ENCODE results near the gene PPARD. TPM values are rescaled to one million over a fixed set of nuclear protein-coding genes. Genes with fewer than 3 reads are reported as not detected.
"Not testable (repeated sequence)": the region's sequence is repeated elsewhere in the genome, so short reads cannot be mapped to it uniquely, and the experiment has no call there.

The PPARD gene
- total and polyA plus RNA-seq, 12 donors = 12.9 to 21.0 (median 13.9) TPM

DNA sequence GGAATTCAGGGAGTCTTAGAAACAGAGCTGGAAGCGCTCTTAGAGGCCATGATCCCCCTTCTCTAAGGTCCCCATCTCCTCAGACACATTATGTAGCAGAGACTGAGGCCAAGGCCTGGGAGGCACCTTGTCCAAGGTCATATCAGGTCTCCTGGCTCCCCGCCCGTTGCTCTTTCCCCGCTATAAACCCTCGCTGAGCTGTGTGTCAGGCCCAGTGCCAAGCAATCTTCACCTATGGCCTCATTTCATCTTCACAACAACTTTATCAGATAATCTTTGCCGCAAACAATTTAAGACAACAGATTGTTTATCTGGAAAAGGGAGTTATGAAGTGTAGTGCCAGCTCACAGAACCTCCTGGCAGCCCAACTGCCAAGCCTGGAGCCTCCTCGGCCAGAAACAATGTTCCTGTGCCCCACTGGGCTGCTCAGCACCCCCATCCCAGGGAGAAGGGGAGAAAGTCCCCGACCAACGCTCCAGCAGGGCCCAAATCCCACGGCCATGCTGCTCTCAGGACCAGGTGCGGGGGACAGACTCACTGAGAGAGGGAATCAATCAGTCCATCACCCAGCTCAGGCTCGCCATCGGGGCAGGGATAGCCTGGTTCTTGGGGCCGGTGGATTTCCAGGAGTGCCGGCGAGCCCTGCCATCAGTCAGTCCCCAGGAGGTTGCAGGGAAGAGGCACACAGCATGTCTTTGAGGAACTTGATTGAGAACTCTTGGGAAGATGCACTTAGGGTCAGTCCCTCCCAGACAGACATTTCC, 92.9 kb downstream of the PPARD start:
- H3K4me1 ChIP-seq = peaks cover 0 to 8% (median 7%) of the 10 kb centered on the region in 9 donors
- WGBS, 2 donors = 64% methylated on average over 16 of the region's 16 CpGs
- H3K27ac ChIP-seq = peak overlapping the region in 1 of 10 donors; percentile 17
- H3K9me3 ChIP-seq = peaks cover 0 to 4% (median 0%) of the 10 kb centered on the region in 11 donors
- no peak overlapping the region for H3K4me3 ChIP-seq
- no peaks in the 10 kb centered on the region for H3K27me3 ChIP-seq
- peak in 7 of 8 donors; percentile 36 to 74 (median 54) for ATAC-seq
- no peaks in the 10 kb centered on the region for H3K36me3 ChIP-seq
- DNase-seq = peak in 1 of 2 donors; percentile 61
- intact Hi-C loops (cut with DNase I) = no loop called here
- TF ChIP-seq, protein P1, sequence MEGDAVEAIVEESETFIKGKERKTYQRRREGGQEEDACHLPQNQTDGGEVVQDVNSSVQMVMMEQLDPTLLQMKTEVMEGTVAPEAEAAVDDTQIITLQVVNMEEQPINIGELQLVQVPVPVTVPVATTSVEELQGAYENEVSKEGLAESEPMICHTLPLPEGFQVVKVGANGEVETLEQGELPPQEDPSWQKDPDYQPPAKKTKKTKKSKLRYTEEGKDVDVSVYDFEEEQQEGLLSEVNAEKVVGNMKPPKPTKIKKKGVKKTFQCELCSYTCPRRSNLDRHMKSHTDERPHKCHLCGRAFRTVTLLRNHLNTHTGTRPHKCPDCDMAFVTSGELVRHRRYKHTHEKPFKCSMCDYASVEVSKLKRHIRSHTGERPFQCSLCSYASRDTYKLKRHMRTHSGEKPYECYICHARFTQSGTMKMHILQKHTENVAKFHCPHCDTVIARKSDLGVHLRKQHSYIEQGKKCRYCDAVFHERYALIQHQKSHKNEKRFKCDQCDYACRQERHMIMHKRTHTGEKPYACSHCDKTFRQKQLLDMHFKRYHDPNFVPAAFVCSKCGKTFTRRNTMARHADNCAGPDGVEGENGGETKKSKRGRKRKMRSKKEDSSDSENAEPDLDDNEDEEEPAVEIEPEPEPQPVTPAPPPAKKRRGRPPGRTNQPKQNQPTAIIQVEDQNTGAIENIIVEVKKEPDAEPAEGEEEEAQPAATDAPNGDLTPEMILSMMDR (IDR thresholded peaks at IDR 0.05) = no peak

DNA sequence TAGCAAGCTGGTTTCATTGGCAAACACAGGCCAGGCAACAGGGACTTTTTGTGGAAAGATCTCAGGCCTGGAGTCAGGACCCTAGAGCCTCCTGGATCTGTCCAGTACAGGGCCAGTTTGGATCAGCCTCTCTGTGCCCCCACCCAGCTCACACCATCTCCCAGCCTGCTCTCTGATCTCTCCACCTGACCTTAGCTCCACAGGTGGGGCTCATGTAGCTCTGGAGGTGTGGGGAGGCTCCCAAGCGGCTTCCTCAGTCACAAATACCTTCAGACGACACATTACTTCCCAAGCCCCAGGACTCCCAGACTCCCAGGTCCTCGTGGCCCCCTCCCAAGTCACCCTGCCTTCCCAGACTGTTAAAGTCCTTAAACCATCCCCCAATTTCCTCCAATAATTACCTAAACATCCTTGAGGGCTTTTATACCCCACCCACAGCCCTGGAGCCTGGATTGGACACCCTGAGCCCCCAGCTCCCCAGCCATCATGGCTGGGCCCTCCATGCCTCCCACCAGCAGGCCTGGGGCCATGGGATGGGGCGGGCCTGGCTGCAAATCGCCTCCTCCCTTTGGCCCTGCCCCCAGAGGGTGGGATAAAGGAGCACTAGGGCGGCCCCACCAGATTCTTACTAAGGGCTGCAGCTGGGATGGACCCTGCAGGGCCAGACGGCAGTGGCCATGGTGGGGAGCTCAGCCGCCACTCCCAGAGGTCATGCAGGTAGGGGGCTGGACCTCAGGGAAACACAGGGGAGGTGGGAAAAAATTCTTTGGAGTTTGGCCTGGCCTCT, 93.9 kb downstream of the PPARD start:
- 84 to 86% methylated on average over 8 of the region's 8 CpGs for WGBS, 2 donors
- no peaks in the 10 kb centered on the region for H3K36me3 ChIP-seq
- H3K4me3 ChIP-seq = no peak overlapping the region
- no peak overlapping the region for H3K27ac ChIP-seq
- H3K9me3 ChIP-seq = no peaks in the 10 kb centered on the region
- DNase-seq = no peak
- TF ChIP-seq, protein P1 (IDR thresholded peaks at IDR 0.05) = no peak
- peaks cover 0 to 8% (median 7%) of the 10 kb centered on the region in 9 donors for H3K4me1 ChIP-seq
- intact Hi-C loops (cut with DNase I) = no loop called here
- ATAC-seq = no peak
- H3K27me3 ChIP-seq = no peaks in the 10 kb centered on the region

DNA sequence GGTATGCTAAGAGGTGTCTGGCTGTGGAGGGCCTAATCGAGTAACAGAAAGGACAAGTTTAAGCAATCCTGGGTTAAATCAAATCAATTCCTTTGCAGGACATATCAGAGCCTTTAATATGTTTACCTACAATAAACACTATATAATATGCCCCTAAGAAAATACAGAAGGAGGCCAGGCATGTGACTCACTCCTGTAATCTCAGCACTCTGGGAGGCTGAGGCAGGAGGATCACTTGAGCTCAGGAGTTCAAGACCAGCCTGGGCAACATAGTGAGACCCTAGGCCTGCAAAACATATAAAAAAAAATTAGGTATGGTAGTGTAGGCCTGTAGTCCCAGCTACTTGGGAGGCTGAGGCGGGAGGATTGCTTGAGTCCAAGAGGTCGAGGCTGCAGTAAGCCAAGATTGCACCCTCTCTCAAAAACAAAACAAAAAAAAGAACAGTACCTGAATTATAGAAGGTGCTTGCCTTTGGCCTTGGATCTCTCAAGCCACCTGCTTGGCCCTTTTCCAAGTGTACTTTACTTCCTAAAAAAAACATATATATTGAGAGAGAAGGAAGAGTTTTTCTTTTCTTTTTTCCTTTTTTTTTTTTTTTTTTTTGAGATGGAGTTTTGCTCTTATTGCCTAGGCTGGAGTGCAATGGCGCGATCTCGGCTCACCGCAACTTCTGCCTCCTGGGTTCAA, 96.2 kb downstream of the PPARD start:
- DNase-seq; intact Hi-C loops (cut with DNase I); H3K27ac ChIP-seq; H3K9me3 ChIP-seq; H3K36me3 ChIP-seq; H3K4me3 ChIP-seq; ATAC-seq; H3K27me3 ChIP-seq; H3K4me1 ChIP-seq: not testable (repeated sequence)
- WGBS, 2 donors = 97% methylated on average over 7 of the region's 7 CpGs

DNA sequence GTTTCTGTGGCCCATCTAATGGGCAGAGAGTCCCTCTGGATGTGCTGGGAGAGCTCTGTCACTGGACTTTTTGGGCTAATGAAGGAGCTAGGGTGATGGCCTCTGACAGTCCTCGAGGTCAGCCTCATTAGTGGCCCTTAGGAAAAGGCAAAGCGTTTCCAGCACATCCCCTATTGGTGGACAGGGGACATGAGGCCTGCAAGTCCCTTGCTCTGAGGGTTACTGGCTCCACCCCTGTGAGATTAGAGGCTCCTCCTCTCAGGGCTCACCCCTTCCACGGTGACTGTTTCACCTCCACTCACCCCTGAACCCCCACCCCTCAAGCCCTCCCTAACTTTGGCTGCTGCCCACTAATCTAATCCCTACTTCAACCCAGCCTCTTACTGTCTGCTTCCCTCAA, 97.0 kb downstream of the PPARD start:
- ATAC-seq (no peak), DNase-seq (no peak)
- TF ChIP-seq, protein P1 (IDR thresholded peaks at IDR 0.05) = no peak
- intact Hi-C loops (cut with DNase I) = no loop called here
- H3K27me3 ChIP-seq = no peaks in the 10 kb centered on the region
- H3K36me3 ChIP-seq = no peaks in the 10 kb centered on the region
- no peak overlapping the region for H3K27ac ChIP-seq
- H3K9me3 ChIP-seq = no peaks in the 10 kb centered on the region
- 38 to 43% methylated on average over 3 of the region's 3 CpGs for WGBS, 2 donors
- no peak overlapping the region for H3K4me3 ChIP-seq
- peaks cover 0 to 8% (median 7%) of the 10 kb centered on the region in 9 donors for H3K4me1 ChIP-seq
